Ammon's horn (tissue), 1 donor: ENCODE measurements around the gene FAM193B.
"Not testable (repeated sequence)": the region's sequence is repeated elsewhere in the genome, so short reads cannot be mapped to it uniquely, and the experiment has no call there.

Source experiments
- DNase-seq: peaks from one replicate; pipeline ENCODE4 v3.0.0-alpha.2; 2016; ENCODE audit warnings: low spot score

Gene FAM193B

GRCh38 chr5:177537389-177538361, 16.7 kb downstream of the FAM193B start:
- DNase-seq = no peak

DNA sequence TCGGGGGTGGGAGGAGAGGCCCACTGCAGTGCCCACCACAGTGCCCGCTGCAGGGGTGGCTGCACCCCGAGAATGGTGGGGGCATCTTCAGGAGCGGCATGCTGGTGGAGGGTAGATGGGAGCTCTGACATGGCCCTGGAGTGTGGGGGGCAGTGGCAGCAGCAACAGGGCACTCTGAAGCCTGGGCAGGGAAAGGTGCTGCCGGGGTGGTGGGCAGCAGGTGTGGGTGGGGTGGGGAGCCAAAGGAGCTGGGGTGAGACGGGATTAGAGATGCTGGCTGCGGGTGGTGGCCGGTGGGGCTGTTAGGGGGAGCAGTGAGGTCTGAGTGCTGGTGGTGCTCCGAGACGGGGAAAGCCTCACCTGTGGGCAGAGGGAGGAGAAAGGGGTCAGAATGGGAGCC, 18.0 kb downstream of the FAM193B start:
- DNase-seq = no peak

DNA sequence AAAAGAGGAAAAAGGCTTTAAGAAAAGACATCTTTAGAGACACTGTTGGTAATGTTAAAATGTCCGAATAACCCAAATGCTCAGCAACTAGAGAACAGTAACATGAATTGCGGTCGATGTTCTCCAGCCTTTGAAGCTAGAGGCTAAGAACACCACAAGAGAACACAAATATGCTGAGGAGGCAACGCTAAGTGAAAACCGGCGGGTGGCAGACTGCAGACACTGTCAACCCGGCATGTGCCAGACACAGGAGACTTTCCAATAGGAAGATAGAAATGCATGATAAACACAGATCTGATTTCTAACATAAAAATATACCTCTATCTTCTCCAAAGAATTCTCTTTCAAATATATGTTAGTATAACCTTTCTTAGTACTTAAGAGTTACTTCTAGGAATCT, 19.2 kb downstream of the FAM193B start:
- peak; percentile 58 for DNase-seq

GRCh38 chr5:177534433-177534832, 19.9 kb downstream of the FAM193B start:
- not testable (repeated sequence) for DNase-seq

DNA sequence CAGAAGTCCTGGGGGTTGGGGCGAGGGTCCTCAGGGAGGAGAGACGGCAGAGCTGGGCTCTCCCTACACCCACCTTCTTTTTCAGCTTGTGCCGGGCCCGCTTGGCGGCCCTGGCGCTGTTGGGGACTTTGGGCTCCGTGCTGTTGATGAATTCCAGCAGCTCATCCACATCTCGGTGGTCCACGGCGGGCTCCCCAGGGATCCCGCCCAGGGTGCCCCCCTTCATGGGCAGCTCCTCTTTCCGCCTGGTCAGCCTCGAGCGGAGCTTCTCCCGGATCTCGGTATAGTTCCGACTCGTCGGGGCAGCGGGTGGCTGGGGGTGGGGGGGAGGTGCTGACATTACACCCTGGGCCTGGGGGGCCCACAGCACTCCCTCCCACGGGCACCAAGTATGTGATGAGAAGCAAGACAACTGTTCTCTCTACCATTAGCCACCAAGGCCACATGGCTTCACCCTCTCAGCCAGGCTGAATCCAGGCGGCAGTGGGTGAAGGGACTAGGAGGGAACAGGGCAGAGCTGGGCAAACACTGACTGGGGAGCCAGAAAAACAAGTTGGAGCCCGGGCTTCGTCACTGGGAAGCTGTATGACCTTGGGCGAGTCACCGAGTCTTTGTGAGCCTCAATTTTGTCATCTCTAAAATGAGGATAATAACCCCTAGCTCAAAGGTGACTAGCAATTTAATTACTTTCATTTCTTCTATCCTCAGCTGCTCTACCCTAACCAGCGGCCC, 23.0 kb downstream of the FAM193B start:
- DNase-seq = no peak

GRCh38 chr5:177530638-177531037, 23.7 kb downstream of the FAM193B start:
- DNase-seq = no peak

DNA sequence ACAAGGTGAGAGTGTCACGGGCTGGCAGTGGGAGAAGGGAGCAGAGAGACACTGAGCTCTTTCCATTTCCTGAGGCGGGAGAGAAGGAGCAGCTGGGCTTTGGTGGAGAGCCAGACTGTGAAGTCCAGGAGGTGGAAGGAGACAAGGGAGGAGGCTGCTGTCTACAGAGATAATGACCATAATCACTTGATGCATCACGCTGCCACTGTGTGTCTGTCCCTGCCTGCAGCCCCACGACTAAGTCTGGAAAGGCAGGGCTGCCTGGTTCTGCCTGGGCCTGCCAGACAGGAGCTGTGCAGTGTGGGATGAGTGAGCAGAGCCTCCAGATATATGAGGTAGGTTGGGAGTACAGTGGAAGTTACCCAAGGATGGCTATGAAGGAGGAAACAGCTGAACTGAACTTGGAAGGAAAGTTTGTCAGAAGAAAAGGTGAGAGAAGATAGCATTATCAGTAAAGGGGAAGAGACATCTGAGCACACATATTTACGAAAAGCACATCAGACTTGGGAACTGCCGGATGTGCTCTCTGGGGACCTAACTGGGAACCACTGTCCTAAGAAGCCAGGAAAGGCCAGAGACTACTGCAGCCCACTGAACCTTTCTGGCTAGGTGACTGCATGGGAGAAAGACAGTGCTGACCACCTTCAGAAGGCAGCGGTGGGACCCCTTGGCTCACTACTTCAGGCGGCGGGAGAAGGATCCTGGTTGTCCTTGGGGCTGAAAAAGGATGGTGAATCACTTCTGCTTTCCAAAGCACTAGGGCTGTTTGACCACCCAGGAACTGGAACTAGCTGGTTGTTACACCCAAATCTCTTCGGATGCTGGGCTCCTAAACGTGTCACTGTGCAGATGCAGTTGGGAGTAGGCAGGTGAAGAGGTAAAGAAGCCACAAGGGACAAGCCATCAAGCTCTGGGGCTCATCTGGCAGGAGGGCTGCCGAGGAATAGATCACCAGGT, 24.8 kb downstream of the FAM193B start:
- DNase-seq = no peak

DNA sequence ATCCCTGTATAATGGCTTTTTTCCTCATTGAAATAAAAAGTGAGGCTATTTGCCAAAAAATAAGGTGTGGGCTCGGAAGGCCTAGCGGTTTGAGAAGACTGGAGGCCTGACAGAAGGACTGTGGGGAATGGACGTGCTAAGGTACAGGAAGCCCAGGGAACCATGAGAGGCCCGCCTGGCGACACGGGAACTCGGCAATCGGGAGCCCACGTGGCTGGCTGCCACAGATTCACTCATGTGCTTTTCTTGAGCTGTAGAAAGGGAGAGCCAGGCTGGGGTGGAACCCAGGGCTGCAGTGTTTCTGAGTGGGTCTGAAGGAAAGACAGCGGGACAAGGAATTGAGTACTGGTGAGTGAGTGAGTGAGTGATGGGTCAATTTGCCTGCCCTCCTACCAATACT, 25.7 kb downstream of the FAM193B start:
- no peak for DNase-seq

GRCh38 chr5:177527595-177527994, 26.8 kb downstream of the FAM193B start:
- no peak for DNase-seq

DNA sequence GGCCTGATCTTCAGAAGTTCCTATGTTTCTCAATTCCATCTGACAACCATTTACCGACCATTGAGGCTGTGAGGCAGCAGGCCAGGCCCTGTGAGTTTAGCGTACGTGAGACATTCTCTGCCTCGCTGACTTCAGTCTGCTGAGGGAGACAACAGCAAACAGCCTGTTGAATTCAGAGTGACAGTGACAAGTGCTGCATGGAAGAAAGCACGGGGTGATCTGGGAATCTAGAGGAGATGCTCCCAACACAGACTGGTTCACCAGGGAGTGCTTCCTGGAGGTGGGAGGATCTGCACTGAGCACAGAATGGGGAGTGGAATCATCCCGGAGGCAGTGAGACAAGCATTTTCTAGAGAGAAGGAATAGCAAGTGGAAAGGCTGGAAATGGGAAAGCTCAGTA, 27.6 kb downstream of the FAM193B start:
- DNase-seq = no peak

DNA sequence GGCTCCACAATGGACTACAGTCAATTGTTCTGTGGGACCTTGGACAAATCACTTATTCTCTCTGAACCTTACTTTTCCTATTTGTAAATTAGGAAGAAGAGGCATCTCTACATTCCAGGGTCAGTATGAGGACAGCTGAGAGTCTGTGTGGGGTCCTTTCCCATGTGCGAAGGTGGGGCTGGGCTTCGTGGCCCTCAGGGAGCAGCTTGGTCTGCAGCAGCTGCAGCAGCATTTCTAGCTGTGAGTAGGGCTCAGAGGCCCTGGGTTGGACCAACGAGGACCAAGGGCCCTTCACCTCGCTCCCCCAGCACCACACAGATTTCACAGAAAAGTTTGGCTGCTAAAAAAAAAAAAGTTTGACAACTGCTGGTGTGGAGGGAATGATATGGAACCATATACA, 28.2 kb downstream of the FAM193B start:
- DNase-seq = no peak

DNA sequence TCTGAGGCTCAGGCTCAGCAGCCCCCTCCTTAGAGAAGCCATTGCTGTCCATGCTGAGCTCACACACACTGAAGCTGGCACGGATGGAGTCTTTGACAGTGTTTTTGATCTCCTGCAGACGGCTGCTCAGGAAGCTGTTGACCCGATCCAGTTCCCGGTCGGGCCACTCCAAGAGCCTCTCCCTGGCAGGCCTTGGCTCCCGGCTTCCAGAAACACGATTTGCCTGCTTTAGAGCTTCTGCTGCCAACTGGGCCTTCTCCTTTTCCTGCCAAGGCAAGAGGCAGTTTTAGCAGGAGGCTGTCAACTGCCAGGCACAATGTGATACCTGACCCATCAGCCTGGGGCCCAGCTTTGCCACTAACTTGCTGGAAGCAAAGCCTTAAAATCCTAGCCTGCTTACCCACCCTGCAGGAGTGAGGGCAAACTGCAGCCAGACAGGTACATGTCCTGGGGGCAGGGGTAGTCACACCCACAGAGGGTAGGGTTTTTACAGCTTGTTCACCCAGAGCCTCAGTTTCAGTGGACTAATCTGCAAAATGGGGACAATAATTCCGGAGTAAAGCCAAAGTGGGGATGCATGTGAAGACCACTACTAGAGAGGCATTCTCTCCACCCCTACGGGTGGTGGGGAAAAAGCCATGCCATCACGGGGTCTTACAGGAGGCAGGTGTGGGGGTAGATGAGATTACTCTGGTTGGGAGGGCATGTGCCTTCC, 29.3 kb downstream of the FAM193B start:
- no peak for DNase-seq

GRCh38 chr5:177524539-177524900, 29.8 kb downstream of the FAM193B start:
- no peak for DNase-seq

DNA sequence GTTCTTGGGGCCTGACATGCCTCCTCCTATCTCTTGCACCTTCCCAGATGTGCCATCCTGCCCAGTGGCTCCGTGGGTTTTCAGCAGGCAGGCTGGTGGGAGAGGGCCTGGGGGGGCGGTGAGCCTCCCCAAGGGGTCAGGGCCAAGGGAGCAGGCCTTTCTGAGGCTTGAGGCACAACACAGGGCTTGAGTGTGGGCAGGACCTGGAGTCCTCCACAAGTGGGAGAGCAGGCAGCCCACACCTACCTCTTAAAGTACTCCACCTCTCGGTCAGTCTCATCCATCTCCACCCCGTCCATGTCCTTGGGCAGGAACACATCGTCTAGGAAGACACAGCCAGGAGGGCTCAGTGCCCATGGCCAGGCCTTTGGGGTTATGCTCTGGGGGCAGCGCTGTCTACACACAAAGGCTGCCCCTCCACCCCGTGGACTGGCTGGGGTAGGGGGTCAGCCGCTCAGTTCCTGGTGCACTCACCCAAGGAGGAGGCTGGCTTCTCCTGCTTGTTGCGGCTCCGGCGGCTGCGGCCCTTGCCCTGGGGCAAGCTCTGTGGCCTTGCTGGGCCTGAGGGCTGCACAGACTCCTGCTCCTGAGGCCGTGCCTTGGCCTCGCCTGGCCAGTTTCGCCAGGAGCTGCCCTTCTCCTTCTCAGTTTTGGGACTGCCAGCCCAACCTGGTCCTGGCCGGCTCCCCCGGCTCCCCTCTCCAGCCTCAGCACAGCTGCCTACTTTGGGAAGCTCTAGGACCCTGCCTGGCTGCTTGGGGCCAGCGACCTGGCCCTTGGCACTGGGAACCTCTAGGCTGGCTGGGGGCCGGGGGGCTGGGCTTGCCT, 30.4 kb downstream of the FAM193B start:
- no peak for DNase-seq

DNA sequence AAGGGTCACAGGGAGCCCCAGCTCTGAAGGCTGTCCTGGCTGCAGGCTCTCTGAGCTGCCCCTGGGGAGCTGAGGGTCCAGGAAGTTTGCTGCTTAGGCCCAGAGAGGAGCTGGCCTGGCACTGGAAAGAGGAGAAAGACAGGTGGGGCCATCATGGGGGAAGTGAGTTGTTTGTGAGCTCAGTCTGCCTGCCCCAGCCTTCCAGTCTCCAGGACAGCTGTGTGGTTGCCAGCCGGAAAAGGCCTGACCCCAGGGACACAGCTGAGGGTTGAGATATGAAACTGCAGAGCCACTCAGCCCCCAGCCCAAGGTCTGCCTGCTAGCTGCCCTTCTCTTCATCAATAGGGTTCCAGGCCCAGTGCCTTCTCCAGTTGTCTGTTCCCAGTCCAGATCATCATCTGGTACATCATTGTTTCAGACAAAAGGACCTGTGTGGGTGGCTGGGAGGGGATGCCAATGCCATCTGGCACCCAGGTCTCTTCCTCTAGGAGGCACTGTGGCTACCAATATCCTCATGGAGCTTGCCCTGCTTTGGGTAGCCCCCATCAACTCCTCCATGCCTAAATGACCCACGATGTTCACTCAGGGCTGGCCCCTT, 33.3 kb downstream of the FAM193B start:
- no peak for DNase-seq

DNA sequence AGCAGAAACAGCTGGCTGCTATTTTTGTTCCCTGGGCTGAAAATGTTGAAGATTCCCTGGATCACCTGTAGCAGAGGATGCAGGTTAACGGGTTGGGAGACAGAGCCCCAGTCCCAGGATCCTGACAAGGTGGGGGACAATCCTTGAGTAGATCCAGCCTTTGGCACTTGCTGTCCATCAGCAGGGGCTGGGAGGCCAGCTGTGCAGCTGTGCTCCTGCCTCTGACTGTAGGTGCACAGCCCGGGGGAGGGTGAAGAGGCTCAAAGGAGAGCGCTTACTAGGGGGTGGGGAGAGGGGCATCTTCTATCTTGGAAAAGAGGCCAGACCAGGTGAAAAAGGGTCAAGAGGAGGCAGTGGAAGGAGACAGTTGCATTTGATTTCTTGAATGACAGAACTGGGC, 34.1 kb downstream of the FAM193B start:
- DNase-seq = no peak

GRCh38 chr5:177519463-177520235, 34.7 kb downstream of the FAM193B start:
- DNase-seq = no peak

GRCh38 chr5:177516601-177517568, 37.5 kb downstream of the FAM193B start, which contains the start of gene DDX41:
Gene DDX41, minus strand, starts transcription at chr5:177516961. Its CDS starts 16 bp downstream, at chr5:177516945.
- DNase-seq = peak; percentile 99
